Measurements from ENCODE around the gene UBTF.

DNA sequence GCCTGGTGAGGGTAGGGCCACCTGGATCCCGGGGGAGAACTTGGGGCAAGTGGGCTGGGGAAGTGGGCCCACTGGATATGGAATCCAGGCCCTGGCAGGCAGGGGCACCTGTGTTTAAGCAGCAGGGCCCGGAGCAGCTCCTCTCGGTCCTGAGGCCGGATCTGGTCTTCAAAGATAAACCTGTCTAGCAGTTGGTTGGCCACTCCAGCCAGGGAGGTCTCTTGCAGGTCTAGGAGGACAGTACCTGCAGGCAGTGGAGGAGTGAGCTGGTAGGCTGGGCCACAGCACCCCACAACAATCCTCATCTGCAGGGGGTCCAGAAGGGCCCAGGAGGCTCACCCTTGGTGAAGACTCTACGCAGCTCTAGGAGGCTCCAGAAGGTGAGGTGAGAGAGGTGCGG, 40.8 kb upstream of the UBTF start:
- TF ChIP-seq, protein P1, sequence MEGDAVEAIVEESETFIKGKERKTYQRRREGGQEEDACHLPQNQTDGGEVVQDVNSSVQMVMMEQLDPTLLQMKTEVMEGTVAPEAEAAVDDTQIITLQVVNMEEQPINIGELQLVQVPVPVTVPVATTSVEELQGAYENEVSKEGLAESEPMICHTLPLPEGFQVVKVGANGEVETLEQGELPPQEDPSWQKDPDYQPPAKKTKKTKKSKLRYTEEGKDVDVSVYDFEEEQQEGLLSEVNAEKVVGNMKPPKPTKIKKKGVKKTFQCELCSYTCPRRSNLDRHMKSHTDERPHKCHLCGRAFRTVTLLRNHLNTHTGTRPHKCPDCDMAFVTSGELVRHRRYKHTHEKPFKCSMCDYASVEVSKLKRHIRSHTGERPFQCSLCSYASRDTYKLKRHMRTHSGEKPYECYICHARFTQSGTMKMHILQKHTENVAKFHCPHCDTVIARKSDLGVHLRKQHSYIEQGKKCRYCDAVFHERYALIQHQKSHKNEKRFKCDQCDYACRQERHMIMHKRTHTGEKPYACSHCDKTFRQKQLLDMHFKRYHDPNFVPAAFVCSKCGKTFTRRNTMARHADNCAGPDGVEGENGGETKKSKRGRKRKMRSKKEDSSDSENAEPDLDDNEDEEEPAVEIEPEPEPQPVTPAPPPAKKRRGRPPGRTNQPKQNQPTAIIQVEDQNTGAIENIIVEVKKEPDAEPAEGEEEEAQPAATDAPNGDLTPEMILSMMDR (IDR thresholded peaks at IDR 0.05), result no peak
- no peak for TF ChIP-seq EZH2 (IDR thresholded peaks at IDR 0.05; ENCODE audit: borderline replicate concordance, insufficient read depth, low read depth, low read length, poor library complexity, severe bottlenecking)

Data from B cell (primary cell).